HG03196 (cell line): ENCODE results near the gene KIF18B.
"Not testable (repeated sequence)": the region's sequence is repeated elsewhere in the genome, so short reads cannot be mapped to it uniquely, and the experiment has no call there.

Experiments
- ATAC-seq: cut with Tn5 transposase; IDR thresholded peaks from one replicate; pipeline ENCODE4 v1.9.1; 2021; ENCODE audit not compliant: unreplicated experiment

Gene KIF18B

GRCh38 chr17:44969144-44969780 lies 21.7 kb upstream of the KIF18B start:
- ATAC-seq, result no peak

GRCh38 chr17:44968225-44969143 lies 20.9 kb upstream of the KIF18B start, which contains the start of gene C1QL1:
Gene C1QL1 (minus strand): TSS chr17:44968303. CDS start chr17:44968048, 255 bp downstream.
- ATAC-seq, result peak; percentile 80

- ATAC-seq, result peak; percentile 8
Measured at GRCh38 chr17:44967907-44968224, 20.3 kb upstream of the KIF18B start.

GRCh38 chr17:44967026-44967906 lies 19.7 kb upstream of the KIF18B start:
- no peak for ATAC-seq

GRCh38 chr17:44966348-44967025 lies 18.9 kb upstream of the KIF18B start:
- ATAC-seq, result no peak

- ATAC-seq, result no peak
Measured at GRCh38 chr17:44965481-44966234, 18.1 kb upstream of the KIF18B start.

- ATAC-seq, result no peak
Measured at GRCh38 chr17:44961921-44962350, 14.4 kb upstream of the KIF18B start.

GRCh38 chr17:44960691-44961090 lies 13.1 kb upstream of the KIF18B start:
- no peak for ATAC-seq

- ATAC-seq, result no peak
Measured at GRCh38 chr17:44959821-44960531, 12.4 kb upstream of the KIF18B start.

- ATAC-seq, result no peak
Measured at GRCh38 chr17:44956998-44957981, 9.7 kb upstream of the KIF18B start.

GRCh38 chr17:44955674-44956425 lies 8.3 kb upstream of the KIF18B start:
- no peak for ATAC-seq

GRCh38 chr17:44952946-44953475 lies 5.4 kb upstream of the KIF18B start:
- no peak for ATAC-seq

GRCh38 chr17:44948315-44948795 lies 782 bp upstream of the KIF18B start:
- no peak for ATAC-seq

GRCh38 chr17:44945652-44946051 lies 1.9 kb downstream of the KIF18B start:
- not testable (repeated sequence) for ATAC-seq

GRCh38 chr17:44942456-44942855 lies 5.1 kb downstream of the KIF18B start:
- no peak for ATAC-seq

- ATAC-seq, result no peak
Measured at GRCh38 chr17:44941712-44942331, 5.8 kb downstream of the KIF18B start.

GRCh38 chr17:44940768-44941167 lies 6.8 kb downstream of the KIF18B start:
- no peak for ATAC-seq
